ACHN (cell line): Measurements from ENCODE around the gene PSTK.

Experiments used
- DNase-seq: peaks from one replicate; pipeline ENCODE4 v3.0.0-alpha.2; 2015
- in situ Hi-C: cut with HindIII; loops from 2 replicates; pipeline ENCODE4 v1.10.0; 2017; ENCODE audit warnings: low sequenced_read_pairs, low pct_ligation_motif_present, low pct_unique_long_range_greater_than_20kb

The PSTK gene

DNA sequence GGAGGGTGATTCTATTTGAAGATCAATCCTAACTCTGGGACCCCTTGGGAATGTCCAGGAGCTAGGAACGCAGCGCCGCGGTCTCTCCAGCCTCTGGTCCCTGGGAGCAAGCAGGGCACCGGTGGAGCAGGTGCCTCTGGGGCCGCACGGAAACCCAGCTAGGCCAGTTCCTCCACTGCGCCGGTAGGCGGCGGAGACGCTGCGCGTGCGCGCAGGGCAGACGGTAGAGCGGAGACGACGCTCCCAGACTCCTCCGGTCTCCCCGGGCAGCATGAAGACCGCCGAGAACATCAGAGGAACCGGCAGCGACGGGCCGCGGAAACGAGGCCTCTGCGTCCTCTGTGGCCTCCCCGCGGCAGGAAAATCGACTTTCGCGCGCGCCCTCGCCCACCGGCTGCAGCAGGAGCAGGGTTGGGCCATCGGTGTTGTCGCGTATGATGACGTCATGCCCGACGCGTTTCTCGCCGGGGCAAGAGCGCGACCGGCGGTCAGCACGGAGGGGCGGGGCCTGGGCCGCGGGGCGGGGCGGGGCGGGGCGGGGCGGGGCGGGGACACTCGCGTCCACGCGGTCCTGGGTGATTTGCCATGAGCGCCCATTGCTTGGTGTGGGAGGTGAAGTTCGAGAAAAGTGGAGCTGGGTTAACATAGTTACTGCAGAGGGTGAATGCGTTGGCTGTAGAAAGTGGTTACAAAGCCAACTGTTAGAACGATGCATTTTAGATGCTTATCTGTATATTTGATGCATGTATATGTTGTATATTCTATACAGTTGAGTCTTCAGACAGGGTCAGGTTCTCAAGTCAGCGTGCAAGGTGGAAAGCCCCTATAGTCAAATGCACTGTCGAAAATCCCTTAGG lies at the start of gene PSTK:
TSS of gene PSTK (plus strand) at position 193 of the 857 bp plus-strand sequence. CDS start at position 272, 79 bp downstream.
- DNase-seq: peak; percentile 92
- in situ Hi-C loops: no loop called here

GRCh38 chr10:122931088-122931906 lies 48.9 kb upstream of the PSTK start:
- DNase-seq: peak; percentile 44
- in situ Hi-C loops: no loop called here

DNA sequence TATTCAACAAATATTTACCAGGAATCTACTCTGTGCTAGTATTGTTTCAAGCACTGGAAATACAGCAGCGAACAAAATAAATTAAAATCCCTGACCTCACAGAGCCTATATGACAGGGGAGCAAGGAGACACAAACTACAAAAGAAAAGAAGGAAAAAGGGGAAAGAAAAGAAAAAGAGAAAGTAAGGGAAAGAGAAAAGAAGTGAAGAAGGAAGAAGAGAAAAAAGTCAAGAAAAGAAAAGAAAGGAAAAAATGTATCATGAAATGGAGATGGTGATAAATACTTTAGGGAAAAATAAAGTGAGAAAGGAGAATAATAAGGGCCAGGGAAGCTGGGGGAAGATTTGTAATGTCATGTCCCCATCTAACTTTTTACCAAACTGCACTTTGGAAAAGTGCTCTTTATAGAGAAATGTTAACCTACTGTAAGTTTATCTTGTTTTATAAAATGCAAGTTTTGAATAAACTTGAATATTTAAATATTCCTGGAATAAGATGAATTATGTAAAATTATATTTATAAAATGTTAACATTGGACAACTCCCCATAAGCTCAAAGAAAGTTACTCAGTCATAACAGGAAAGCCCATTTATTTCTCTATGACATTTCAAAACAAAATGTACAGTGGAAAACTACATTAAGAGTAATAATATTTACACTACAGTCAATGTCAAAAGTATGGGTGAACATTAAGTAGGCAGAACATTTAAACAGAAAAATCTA lies 40.9 kb upstream of the PSTK start:
- in situ Hi-C loops: no loop called here
- DNase-seq: no peak

DNA sequence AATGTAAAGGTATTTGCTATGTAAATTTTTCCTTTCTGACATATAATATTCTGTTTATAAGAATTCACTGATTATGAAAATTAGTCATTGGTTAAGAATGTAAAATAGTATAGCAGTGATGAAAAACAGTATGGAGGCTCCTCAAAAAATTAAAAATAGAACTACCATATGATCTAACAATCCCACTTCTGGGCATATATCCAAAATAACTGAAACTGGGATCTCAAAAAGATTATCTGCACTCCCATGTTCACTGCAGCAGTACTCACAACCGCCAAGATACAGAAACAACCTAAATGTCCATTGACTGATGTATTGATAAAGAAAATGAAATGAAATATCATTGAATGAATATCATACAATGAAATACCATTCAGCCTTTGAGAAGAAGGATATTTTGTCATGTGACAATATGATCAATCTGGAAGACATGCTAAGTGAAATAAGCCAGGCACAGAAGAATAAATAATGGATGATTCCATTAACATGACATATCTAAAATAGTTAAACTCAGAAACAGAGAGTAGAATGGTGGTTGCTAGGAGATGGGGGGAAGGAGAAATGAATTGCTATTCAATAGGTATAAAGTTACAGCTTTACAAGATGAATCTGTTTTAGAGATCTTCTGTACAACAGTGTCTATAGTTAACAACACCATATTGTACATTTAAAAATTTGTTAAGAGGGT lies 40.2 kb upstream of the PSTK start:
- in situ Hi-C loops: no loop called here
- no peak for DNase-seq

DNA sequence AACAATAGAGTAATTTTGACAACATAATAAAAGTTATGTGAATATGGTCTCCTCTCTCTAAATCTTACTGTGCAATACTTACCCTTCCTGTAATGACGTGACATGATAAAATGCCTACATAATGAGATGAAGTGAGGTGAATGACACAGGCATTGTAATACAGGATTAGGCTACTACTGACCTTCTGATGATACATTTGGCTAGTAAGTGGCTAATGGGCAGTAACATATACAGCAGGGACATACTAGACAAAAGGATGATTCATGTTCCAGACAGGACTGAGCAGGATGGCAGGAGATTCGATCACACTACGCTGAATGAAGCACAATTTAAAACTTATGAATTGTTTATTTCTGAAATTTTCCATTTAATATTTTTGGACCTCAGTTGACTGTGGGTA lies 30.9 kb upstream of the PSTK start:
- no peak for DNase-seq
- in situ Hi-C loops: no loop called here

DNA sequence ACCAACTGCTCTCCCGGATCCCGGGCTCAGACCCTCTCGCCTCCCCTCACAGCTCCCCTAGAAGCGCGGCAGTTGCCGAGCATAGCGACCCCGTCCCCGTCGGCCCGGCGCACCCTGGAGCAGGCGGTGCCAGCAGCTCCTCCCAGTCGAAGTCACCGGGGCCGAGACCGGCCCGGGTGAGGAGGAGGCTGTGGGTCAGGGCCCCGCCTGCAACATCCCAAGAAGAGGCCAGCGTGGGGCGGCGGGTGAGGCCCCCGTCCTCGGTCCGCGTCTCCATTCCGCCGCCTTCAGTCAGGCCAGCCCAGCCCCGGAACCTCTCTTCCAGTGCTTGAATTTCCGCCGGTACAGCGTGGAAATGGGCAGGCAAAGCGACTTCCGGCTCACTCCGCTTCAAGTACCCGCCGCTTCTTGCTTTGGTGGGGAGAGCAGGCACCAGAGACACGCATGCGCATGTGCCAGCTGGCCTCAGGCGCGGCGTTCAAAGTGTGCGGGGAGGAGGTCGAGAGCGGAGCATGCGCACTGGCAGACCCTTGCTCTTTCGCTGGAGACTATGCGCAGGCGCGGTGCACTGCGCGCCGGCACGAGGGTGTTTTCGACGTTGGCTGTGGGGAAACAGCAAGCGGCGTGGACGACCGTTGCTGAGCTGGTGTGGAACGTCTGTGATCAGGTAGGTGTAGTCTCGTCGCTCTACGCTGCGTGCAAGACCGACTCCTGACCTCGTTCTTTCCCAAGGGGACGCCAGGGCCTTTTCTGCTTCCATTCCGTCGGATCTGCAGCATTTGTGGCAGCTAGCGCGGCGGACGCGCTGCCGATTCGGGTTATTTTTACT lies 26.1 kb upstream of the PSTK start, which contains the start of gene C10orf88:
TSS of gene C10orf88 (minus strand) at position 326 of the 829 bp plus-strand sequence. CDS start at position 277, 49 bp downstream.
- DNase-seq: peak; percentile 99
- in situ Hi-C loops: no loop called here

GRCh38 chr10:122954731-122955050 lies 25.5 kb upstream of the PSTK start:
- no peak for DNase-seq
- in situ Hi-C loops: no loop called here

- DNase-seq: no peak
- in situ Hi-C loops: no loop called here
These were observed 24.3 kb upstream of the PSTK start for GRCh38 chr10:122955892-122956291.

DNA sequence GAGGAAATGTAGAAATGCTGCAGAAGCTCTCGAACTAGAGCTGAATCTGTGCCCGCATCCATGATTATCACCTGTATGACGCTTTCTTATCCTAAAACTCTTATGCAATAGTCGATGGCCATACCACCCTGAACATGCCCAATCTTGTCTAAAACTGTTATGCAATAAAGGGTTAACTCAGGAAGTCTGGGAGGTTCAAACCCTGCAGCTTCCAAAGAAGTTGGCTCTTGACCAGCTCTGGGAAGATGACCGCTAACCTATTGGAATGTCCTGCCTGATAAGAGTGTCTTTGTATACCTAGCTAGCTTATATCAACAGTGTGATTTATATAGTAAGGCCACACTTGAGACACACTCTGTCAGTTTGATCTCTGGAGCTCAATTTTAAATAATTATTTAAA lies 22.7 kb upstream of the PSTK start:
- in situ Hi-C loops: no loop called here
- no peak for DNase-seq

GRCh38 chr10:122962405-122962804 lies 17.8 kb upstream of the PSTK start:
- in situ Hi-C loops: no loop called here
- DNase-seq: no peak

GRCh38 chr10:122966879-122967278 lies 13.3 kb upstream of the PSTK start:
- in situ Hi-C loops: no loop called here
- no peak for DNase-seq

DNA sequence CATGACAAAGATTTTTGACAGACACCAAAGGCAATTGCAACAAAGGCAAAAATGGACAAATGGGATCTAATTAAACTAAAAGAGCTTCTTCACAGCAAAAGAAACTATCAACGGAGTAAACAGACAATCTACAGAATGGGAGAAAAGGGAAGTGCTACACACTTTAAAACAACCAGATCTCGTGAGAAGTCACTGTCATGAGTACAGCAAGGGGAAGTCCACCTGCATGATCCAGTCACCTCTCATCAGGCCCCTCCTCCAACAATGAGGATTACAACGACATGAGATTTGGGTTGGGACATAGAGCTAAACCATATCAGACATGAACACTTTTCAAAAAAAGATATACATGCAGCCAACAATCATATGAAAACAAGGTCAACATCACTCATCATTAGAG lies 11.5 kb upstream of the PSTK start:
- in situ Hi-C loops: no loop called here
- no peak for DNase-seq

GRCh38 chr10:122974023-122974422 lies 6.2 kb upstream of the PSTK start:
- DNase-seq: no peak

GRCh38 chr10:122974543-122975064 lies 5.6 kb upstream of the PSTK start:
- in situ Hi-C loops: no loop called here
- DNase-seq: no peak

More at GRCh38 chr10:122974023-122974422, 6.2 kb upstream of the PSTK start:
- in situ Hi-C loops: no loop called here

DNA sequence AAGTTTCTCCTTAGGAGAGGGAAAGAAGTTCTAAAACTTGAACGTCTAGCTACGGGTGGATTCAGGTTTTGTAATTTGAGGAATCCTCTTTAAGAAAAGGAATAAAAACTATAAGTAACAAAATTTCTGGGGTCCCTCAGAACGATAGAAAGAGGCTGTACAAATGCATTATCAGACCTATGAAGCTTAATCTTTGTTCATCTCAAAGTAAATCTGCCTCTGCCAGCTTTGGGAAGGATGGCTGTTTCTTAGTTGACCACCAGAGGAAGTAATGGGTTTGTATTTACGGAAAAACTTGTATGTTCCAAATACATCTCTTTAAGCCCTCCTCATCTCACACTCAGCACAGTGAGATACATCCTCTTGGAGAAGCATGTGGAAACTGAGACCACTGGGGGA lies 864 bp downstream of the PSTK start:
- in situ Hi-C loops: no loop called here
- peak; percentile 72 for DNase-seq

DNA sequence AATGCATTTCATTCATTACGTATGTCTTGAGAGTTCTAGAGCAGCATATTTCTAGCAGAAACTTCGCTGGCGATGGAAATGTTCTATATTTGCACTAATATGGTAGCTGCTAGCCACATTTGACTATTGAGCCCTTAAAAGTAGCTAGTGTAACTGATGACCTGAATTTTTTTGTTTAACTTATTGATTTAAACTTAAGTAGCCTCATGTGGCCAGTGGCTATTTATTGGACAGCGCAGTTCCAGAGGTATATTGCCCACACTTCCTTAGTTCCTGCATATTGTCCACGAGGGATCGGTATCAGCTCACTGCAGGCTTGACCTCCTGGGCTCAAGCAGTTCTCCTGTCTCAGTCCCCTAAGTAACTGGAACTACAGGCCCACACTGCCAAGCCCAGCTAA lies 3.7 kb downstream of the PSTK start:
- in situ Hi-C loops: no loop called here
- DNase-seq: no peak

GRCh38 chr10:122984708-122985107 lies 4.5 kb downstream of the PSTK start:
- in situ Hi-C loops: no loop called here
- DNase-seq: no peak
